Mesothelial cell of epicardium (in vitro differentiated cells): ENCODE results near the gene RAB44. TPM values are rescaled to one million over a fixed set of nuclear protein-coding genes. Genes with fewer than 3 reads are reported as not detected.
"Not testable (repeated sequence)": the region's sequence is repeated elsewhere in the genome, so short reads cannot be mapped to it uniquely, and the experiment has no call there.

ENCODE experiments used
- DNase-seq, 2 experiments: peaks; one replicate each; pipeline ENCODE4 v3.0.0; 2021; ENCODE audit warnings: low spot score in 2 of 2; ENCODE audit not compliant: unreplicated experiment in 2 of 2
- H3K27ac Mint-ChIP-seq: 2 replicates; pipeline ENCODE4 v1.8.0; 2021; ENCODE audit warnings: mixed read lengths
- H3K27me3 Mint-ChIP-seq: 2 replicates; pipeline ENCODE4 v1.8.0; 2021; ENCODE audit warnings: low read depth, mixed read lengths
- H3K36me3 Mint-ChIP-seq: 2 replicates; pipeline ENCODE4 v1.8.0; 2021; ENCODE audit warnings: mixed read lengths
- H3K4me1 Mint-ChIP-seq: 2 replicates; pipeline ENCODE4 v1.8.0; 2021; ENCODE audit warnings: mixed read lengths
- H3K4me3 Mint-ChIP-seq: 2 replicates; pipeline ENCODE4 v1.8.0; 2021; ENCODE audit warnings: mild to moderate bottlenecking, moderate library complexity, mixed read lengths
- H3K9me3 Mint-ChIP-seq: 2 replicates; pipeline ENCODE4 v1.8.0; 2021; ENCODE audit warnings: mixed read lengths
- CTCF ChIP-seq: fragments of 200-600 bp; sonication (generic); IDR thresholded peaks from one replicate; pipeline ENCODE4 v1.5.0; 2021; ENCODE audit warnings: antibody characterized with exemption; ENCODE audit not compliant: unreplicated experiment
- total RNA-seq: library from RNA; stranded (reverse); gene quantifications from 3 replicates; pipeline ENCODE4 v1.2.1, GENCODE V29; 2021

RAB44 gene
- total RNA-seq, 1 donor from 2014 or later = 0.07 TPM

DNA sequence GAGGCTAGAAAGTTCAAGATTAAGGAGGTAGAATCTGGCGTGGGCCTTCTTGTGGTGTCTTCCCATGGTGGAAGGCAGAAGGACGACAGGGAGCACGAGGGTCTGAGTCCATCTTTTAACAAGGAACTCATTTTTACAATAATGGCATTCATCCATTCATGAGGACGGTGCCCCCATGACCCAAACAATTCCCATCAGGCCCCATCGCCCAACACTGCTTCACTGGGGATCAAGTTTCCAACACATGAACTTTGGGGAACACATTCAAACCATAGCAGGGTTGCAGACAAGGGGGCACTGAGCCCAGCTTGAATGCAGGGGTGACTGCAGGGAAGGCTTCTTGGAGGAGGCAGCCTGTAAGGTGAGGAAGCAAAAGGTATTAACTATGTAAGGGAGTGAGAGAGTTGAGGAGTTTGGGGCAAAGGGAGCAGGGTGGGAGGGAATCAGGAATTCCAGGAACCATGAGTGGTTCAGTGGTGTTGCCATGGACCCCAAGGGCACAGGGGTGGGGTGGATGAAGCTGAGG, 5.5 kb downstream of the RAB44 start:
- H3K36me3 Mint-ChIP-seq = no peaks in the 10 kb centered on the region
- H3K27me3 Mint-ChIP-seq = peaks cover 8% of the 10 kb centered on the region
- H3K4me3 Mint-ChIP-seq = no peak overlapping the region
- no peak for DNase-seq
- H3K9me3 Mint-ChIP-seq = no peaks in the 10 kb centered on the region
- no peaks in the 10 kb centered on the region for H3K4me1 Mint-ChIP-seq
- no peak overlapping the region for H3K27ac Mint-ChIP-seq
- TF ChIP-seq CTCF = no peak

DNA sequence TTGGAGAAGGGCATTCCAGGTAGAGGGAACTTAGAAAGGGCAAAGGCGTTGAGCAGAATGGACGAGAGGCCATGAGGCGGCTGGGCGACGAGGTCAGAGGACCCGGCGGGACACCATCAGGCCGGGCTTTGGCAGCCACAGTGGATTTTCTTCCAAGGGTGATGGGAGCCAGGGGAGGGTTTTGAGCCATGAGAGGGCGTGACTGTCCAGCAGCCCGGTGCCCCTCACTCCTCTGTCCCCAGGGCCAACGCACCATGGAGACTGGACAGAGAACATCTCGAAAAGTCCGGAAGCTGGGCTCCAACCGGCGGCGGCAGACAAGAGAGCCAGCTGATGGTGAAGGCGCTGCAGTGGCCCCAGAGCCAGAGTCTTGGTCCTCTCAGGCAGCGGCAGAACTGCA, 6.4 kb downstream of the RAB44 start:
- no peak for TF ChIP-seq CTCF
- Mint-ChIP-seq H3K4me1 (no peaks in the 10 kb centered on the region), H3K27me3 (peaks cover under 1% of the 10 kb centered on the region), H3K4me3 (no peak overlapping the region), H3K36me3 (no peaks in the 10 kb centered on the region), H3K27ac (no peak overlapping the region), H3K9me3 (no peaks in the 10 kb centered on the region)
- DNase-seq = no peak

- H3K36me3 Mint-ChIP-seq, H3K27me3 Mint-ChIP-seq, H3K9me3 Mint-ChIP-seq, H3K4me3 Mint-ChIP-seq, H3K4me1 Mint-ChIP-seq, DNase-seq, H3K27ac Mint-ChIP-seq: not testable (repeated sequence)
Measured at GRCh38 chr6:36704961-36705577, 7.4 kb downstream of the RAB44 start.

DNA sequence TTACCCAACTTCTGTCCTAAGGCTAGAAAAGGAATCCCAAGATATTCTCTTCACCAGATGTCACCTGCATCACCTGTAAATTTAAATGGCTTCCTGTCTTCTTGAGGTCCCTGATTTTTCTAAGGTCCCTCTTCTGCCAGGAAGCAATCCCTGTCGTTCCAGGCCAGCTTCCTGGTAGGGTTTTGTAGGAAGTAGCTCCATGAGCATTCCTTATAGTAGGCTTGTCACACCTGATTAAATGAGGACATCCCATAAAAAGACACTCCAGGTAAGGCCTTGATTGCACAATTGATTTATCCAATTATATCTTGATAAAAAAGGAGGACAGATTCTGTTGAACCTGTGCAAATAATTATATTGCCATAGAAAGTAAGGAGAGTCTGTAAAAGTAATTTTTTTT, 8.7 kb downstream of the RAB44 start:
- H3K27me3 Mint-ChIP-seq = no peaks in the 10 kb centered on the region
- H3K27ac Mint-ChIP-seq = no peak overlapping the region
- H3K36me3 Mint-ChIP-seq = no peaks in the 10 kb centered on the region
- no peak overlapping the region for H3K4me3 Mint-ChIP-seq
- no peak for TF ChIP-seq CTCF
- DNase-seq = no peak
- no peaks in the 10 kb centered on the region for H3K4me1 Mint-ChIP-seq
- no peaks in the 10 kb centered on the region for H3K9me3 Mint-ChIP-seq

- no peak for TF ChIP-seq CTCF
- no peak overlapping the region for H3K27ac Mint-ChIP-seq
- H3K9me3 Mint-ChIP-seq = no peaks in the 10 kb centered on the region
- no peaks in the 10 kb centered on the region for H3K36me3 Mint-ChIP-seq
- H3K27me3 Mint-ChIP-seq = no peaks in the 10 kb centered on the region
- DNase-seq = no peak
- H3K4me3 Mint-ChIP-seq = no peak overlapping the region
- no peaks in the 10 kb centered on the region for H3K4me1 Mint-ChIP-seq
Measured at GRCh38 chr6:36712816-36713215, 15.2 kb downstream of the RAB44 start.

GRCh38 chr6:36713846-36714245, 16.2 kb downstream of the RAB44 start:
- H3K27me3 Mint-ChIP-seq = no peaks in the 10 kb centered on the region
- no peak overlapping the region for H3K4me3 Mint-ChIP-seq
- no peak for TF ChIP-seq CTCF
- DNase-seq = no peak
- H3K27ac Mint-ChIP-seq = no peak overlapping the region
- H3K36me3 Mint-ChIP-seq = no peaks in the 10 kb centered on the region
- no peaks in the 10 kb centered on the region for H3K9me3 Mint-ChIP-seq
- no peaks in the 10 kb centered on the region for H3K4me1 Mint-ChIP-seq
